Subcutaneous adipose tissue (tissue), 4 donors: Measurements from ENCODE around the gene ABHD12. TPM values are rescaled to one million over a fixed set of nuclear protein-coding genes. Genes with fewer than 3 reads are reported as not detected.

ENCODE experiments used
- CTCF ChIP-seq: fragments of 450-650 bp; IDR thresholded peaks from one replicate; pipeline ENCODE4 v1.5.1; 2016; ENCODE audit warnings: low read depth, mild to moderate bottlenecking, control low read depth, antibody characterized with exemption, moderate library complexity
- total RNA-seq, 4 donors: library from RNA; depleted of rRNA; stranded (reverse); fragments of >200 nt; gene quantifications; one replicate each; pipeline ENCODE4 v1.1.0, GENCODE V29; 2016

Gene ABHD12
- total RNA-seq, 4 donors from 2014 or later, result 36.5 to 60.3 (median 51.6) TPM

DNA sequence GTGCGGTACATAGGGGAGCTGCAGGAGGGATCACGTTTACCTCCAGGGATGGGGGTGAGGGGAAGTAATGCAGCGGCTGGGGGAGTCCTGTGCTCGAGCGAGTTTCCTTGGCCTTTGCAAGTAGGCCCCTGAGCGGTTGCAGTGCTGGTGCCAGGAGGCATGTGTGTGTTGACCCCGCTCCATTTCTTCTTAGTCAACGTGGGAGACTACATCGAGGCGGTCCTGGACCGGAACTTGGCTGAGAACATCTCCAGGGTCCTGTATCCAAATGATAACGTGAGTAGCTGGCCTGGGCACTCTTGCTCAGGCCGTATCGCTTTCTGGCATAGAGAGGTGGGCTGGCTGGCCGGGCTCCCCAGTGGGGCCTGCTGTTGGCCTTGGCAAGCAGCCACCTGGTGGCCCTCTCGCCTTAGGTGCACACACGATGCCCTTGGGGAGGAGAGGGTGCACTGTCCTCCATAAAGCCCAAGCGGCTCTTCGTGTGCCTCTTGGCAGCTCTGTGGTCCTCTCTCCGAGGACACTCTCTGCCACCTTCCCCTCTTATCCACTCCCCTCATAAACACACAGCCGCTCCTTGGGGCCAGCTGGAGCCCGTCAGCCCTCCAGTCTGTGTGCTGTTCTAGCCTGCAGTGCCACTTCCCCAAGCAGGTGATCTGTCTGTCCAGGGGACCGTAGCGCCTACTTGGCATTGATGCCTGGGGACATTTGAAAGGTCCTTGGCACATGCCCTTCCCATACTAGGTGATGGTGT is 113.4 kb downstream of the ABHD12 start:
- TF ChIP-seq CTCF, result no peak

GRCh38 chr20:25276533-25277050 is 114.0 kb downstream of the ABHD12 start:
- no peak for TF ChIP-seq CTCF

GRCh38 chr20:25275813-25276532 is 114.7 kb downstream of the ABHD12 start:
- TF ChIP-seq CTCF, result no peak

DNA sequence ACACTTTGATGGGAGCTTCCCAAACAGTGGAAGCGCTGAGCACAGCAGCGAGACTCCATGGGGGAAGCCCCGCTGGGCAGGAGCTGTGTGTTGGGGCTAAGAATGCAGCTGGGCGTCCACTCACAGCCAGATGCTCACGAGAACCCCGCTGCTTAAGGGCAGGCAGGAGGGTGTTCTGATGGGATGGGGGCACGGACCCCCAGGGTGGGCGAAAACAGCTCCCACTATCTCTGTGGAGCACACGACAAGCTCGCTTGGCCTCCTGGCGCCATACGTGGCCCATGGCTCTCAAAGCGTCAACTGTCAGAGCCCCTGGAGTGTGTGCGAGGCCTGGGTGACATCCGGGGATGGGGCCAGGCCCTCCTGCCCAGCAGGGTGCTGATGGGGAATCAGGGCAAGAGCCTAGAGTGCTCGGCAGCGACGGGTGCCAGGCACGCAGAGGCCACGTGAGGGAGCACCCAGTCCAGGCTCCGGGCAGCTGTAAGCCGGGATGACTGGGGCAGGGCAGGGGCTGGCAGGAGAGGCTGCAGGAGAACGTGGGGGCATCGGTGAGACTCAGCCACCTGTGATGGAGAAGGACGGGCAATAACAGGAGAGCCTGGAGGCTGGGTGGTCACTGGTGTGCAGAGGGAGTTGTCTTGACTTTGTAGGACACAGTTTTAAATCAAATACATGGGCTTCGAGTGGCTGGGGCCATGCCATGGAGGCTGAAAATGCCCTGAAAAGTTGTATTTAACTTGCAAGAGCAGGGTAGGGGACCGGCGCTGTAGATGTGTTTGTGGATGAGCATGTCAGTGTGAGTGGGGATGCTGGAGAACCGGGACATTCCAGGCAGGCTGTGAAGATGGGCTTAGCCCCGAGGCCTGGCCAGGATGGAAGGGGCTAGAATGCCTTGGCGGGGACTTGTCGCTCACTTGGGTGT is 115.5 kb downstream of the ABHD12 start:
- TF ChIP-seq CTCF, result no peak

DNA sequence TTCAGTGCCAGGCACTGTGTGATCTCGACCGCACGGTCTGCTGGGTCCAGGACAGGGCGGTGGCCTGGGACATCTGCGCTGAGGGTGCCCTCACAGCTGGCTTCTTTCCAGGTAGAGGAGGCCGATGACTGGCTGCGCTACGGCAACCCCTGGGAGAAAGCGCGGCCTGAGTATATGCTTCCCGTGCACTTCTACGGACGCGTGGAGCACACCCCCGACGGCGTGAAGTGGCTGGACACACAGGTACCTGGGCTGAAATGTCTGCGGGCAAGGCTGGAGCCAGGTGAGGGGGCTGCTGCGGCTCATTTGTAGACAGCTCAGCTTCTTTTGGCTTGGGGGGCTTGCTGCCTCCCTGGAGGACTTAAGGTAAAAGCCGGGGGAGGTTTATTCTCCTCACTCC is 116.2 kb downstream of the ABHD12 start:
- TF ChIP-seq CTCF, result no peak

DNA sequence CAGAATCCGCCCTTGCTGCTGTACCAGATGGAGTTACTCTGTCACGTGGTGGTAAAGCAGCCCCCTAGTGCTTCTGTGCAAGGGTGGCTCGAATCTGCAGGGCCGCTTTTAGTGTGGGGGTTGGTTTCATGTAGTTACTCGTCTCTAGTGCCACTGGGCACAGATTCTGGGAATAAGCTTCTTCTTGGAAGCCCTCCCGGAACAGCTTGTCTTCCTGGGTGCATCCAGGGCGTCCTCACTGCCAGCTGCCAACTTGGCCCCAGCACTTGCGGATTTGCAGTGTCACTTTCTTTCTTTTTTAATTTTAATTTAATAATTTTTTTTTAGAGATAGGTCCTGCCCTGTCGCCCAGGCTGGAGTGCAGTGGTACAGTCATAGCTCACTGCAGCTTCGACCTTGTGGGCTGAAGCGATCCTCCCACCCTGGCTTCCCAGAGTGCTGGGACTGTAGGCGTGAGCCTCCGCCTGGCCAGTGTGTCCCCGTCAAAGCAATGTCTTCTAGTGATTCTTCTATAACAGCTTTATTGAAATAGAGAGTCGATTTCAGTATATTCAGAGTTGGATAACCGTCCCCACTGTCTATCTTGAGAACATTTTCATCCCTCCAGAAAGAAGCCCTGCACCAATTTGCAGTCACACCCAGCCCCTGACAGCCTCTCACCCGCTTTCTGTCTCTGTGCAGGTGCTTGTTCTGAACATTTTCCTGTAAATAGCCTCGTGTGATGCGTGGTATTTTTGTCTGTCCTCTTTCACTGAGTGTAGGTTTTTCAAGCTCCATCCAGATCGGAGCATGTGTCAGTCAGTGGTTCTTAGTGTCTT is 116.9 kb downstream of the ABHD12 start:
- no peak for TF ChIP-seq CTCF
